Mucosa of descending colon (tissue), 3 donors: Measurements from ENCODE around the gene C19orf81. TPM values are rescaled to one million over a fixed set of nuclear protein-coding genes. Genes with fewer than 3 reads are reported as not detected.

ENCODE experiments used
- ATAC-seq: fragments of 200-7000 bp; cut with Tn5 transposase; one replicate; pipeline ENCODE4 v1.9.1; 2020; ENCODE audit warnings: mild to moderate bottlenecking, moderate library complexity
- DNase-seq, 3 donors: peaks; one replicate each; pipeline ENCODE4 v3.0.0-alpha.2; 2020
- H3K36me3 ChIP-seq: fragments of 200-600 bp; one replicate; pipeline ENCODE4 v1.8.0; 2021; ENCODE audit warnings: low read depth, mild to moderate bottlenecking
- H3K4me1 ChIP-seq: fragments of 200-600 bp; one replicate; pipeline ENCODE4 v1.8.0; 2021; ENCODE audit warnings: low read depth, mild to moderate bottlenecking
- H3K4me3 ChIP-seq: fragments of 200-600 bp; one replicate; pipeline ENCODE4 v1.8.0; 2021; ENCODE audit warnings: mild to moderate bottlenecking
- H3K9me3 ChIP-seq: fragments of 200-600 bp; one replicate; pipeline ENCODE4 v1.8.0; 2021; ENCODE audit warnings: mild to moderate bottlenecking
- CTCF ChIP-seq: fragments of 200-600 bp; IDR thresholded peaks from one replicate; pipeline ENCODE4 v1.8.0; 2022; ENCODE audit warnings: antibody characterized with exemption, mild to moderate bottlenecking
- intact Hi-C, 2 donors: fragments of 100-400 bp; cut with DNase I in 1 of 2; cut with micrococcal nuclease in 1 of 2; formaldehyde crosslinking; loops; one replicate each; pipeline versions ENCODE4 v1.11.0 to v1.11.1; 2022; cut with DNase I, micrococcal nuclease
- total RNA-seq, 3 donors: library from RNA; stranded (reverse); fragmentation: NEBNext Ultra II Directional in 2 of 3; extraction: Animal tissue kit (Norgen Biotek cat#: 25700) in 2 of 3; gene quantifications; one replicate each; pipeline versions ENCODE4 v1.2.1 to v1.2.4, GENCODE V29; 2021 to 2023
- donor health status: DM: no; HTN: no; CAD: no; lungs with moderate emphysema.
- donor health status: DM: no; HTN: no; CAD: no.
- donor health status: DM: no; HTN: yes; CAD: no.

Gene C19orf81
- total RNA-seq, 3 donors from 2014 or later, result 0.41 TPM; not detected in 2

- intact Hi-C loops, result no loop called here
- TF ChIP-seq CTCF, result no peak
- Histone ChIP-seq H3K4me3 (no peak overlapping the region), H3K9me3 (no peaks in the 10 kb centered on the region), H3K36me3 (no peaks in the 10 kb centered on the region), H3K4me1 (no peaks in the 10 kb centered on the region)
- no peak for DNase-seq
- no peak for ATAC-seq
Measured at GRCh38 chr19:50668879-50669278, 19.6 kb downstream of the C19orf81 start.

- peak in 2 of 3 donors; percentile 32 to 43 for DNase-seq
- peak; percentile 33 for ATAC-seq
Measured at GRCh38 chr19:50669302-50670101, 20.3 kb downstream of the C19orf81 start.

GRCh38 chr19:50670102-50670380 is 20.8 kb downstream of the C19orf81 start:
- Histone ChIP-seq H3K36me3 (no peaks in the 10 kb centered on the region), H3K9me3 (no peaks in the 10 kb centered on the region), H3K4me3 (no peak overlapping the region), H3K4me1 (no peaks in the 10 kb centered on the region)
- no peak for DNase-seq
- no peak for ATAC-seq
- intact Hi-C loops, result no loop called here
- TF ChIP-seq CTCF, result no peak

More at GRCh38 chr19:50669302-50670101, 20.3 kb downstream of the C19orf81 start:
- intact Hi-C loops, result no loop called here
- Histone ChIP-seq H3K4me3 (no peak overlapping the region), H3K9me3 (no peaks in the 10 kb centered on the region), H3K4me1 (no peaks in the 10 kb centered on the region), H3K36me3 (no peaks in the 10 kb centered on the region)
- peak; percentile 31 for TF ChIP-seq CTCF

GRCh38 chr19:50673118-50673517 is 23.9 kb downstream of the C19orf81 start:
- no peaks in the 10 kb centered on the region for H3K9me3 ChIP-seq
- no peaks in the 10 kb centered on the region for H3K36me3 ChIP-seq
- no peaks in the 10 kb centered on the region for H3K4me1 ChIP-seq
- intact Hi-C loops, result no loop called here
- no peak for DNase-seq
- no peak overlapping the region for H3K4me3 ChIP-seq
- ATAC-seq, result no peak
- TF ChIP-seq CTCF, result no peak

- H3K4me1 ChIP-seq, result no peaks in the 10 kb centered on the region
- no peak overlapping the region for H3K4me3 ChIP-seq
- no peaks in the 10 kb centered on the region for H3K9me3 ChIP-seq
- intact Hi-C loops, result no loop called here
- DNase-seq, result no peak
- no peak for TF ChIP-seq CTCF
- H3K36me3 ChIP-seq, result no peaks in the 10 kb centered on the region
- ATAC-seq, result no peak
Measured at GRCh38 chr19:50676625-50677197, 27.5 kb downstream of the C19orf81 start.
